GM12873 (cell line): ENCODE data around the gene TPP1.

Experiments used
- CTCF ChIP-seq: IDR thresholded peaks from 2 replicates; pipeline ENCODE4 v1.5.1; 2012; ENCODE audit warnings: low read depth, mild to moderate bottlenecking, moderate library complexity, low read length, control low read depth; ENCODE audit not compliant: insufficient read depth; ENCODE audit errors: missing control alignments

The TPP1 gene

DNA sequence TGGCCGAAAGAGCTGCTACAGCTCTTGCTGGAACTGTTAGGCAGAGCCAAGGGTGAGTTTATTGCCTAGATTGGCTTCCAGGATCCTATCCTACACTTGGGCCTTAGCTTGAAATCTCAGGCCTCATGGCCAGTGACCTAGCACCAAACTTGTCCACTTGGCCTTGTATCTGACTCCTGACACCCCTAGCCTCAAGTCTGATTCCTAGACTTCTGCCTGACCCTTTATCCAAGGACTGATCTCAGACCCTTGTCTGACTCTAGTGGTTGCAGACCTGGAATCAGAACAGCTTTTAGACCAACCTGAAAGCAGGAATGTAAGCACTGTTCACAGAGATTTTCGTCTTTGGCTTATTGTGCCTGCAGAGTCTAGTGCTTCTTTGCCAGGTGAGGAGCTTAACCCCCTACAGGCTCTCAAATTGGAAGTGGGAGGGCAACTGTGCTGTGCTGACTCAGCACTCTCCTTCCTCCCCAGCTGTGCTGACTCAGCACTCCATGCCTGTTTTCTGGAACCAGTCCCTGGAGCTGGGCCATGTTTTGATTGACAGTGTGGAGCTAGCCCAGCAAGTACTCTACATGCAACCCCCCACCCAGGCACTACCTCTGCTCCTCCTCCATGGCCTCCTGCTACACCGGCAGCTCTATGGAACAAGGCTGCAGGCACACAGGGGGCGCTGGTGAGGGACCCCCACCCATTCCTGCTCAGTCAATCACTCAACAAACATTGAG, 50.9 kb downstream of the TPP1 start:
- TF ChIP-seq CTCF, result peak; percentile 5

DNA sequence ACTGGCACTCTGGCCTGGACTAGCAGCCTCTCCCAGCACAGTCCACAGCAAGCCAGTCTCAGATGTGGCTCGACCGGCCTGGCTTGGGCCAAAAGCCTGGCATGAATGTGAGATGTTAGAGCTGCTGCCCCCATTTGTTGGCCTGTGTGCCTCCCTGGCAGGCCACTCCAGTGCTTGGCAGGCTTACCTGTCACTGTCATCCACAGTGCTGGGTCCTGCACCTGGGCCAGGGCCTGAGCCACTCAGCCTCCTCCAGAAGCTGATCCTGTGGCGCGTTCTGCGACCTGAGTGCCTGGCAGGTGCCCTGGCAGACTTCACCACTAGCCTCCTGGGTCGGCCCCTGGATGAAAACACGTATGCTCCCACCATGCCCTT, 51.9 kb downstream of the TPP1 start:
- TF ChIP-seq CTCF, result no peak

GRCh38 chr11:6566704-6567370, 52.4 kb downstream of the TPP1 start:
- TF ChIP-seq CTCF, result no peak

- TF ChIP-seq CTCF, result no peak
Measured at GRCh38 chr11:6565988-6566703, 53.1 kb downstream of the TPP1 start.

GRCh38 chr11:6565325-6565724, 53.9 kb downstream of the TPP1 start:
- TF ChIP-seq CTCF, result no peak

GRCh38 chr11:6563667-6564066, 55.6 kb downstream of the TPP1 start:
- no peak for TF ChIP-seq CTCF

DNA sequence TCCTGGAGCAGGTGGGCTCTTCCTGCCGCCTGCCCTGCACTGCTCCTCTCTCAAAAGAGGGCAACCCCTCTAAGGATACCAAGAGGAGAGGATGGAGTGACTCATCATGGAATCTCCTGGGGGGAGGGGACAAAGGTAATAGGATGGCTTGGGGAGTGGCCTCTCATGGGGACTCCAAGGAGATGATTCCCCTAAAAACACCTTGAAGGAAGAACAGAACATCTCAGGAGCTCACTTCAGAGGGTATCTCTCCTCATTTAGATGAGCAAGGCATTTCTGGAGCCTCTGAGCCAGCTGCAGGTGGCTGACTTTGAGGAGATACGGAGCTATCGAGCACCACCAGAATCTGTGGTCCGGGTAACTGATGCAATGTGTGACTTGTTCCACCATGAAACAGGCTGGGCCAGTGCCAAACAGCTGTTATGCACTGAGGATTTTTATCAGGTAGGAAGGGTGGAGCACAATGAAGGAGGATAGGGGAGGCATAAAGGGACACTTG, 56.1 kb downstream of the TPP1 start:
- TF ChIP-seq CTCF, result no peak
